Activated T-helper 17 cell treated with anti-CD3 and anti-CD28 coated beads, Interleukin-2, amount 50 U/mL, for 72 hours (primary cell): ENCODE results near the gene ACTG2. TPM values are rescaled to one million over a fixed set of nuclear protein-coding genes. Genes with fewer than 3 reads are reported as not detected.
"Not testable (repeated sequence)": the region's sequence is repeated elsewhere in the genome, so short reads cannot be mapped to it uniquely, and the experiment has no call there.

ENCODE experiments used
- ATAC-seq: fragments of 150-1000 bp; cut with Tn5 transposase; replicated peaks from 2 replicates; pipeline ENCODE4 v1.10.0; 2021; ENCODE audit warnings: mild to moderate bottlenecking, moderate library complexity
- H3K27ac Mint-ChIP-seq: one replicate; pipeline ENCODE4 v1.8.0; 2022; ENCODE audit warnings: mixed read lengths
- H3K27me3 Mint-ChIP-seq: one replicate; pipeline ENCODE4 v1.8.0; 2022; ENCODE audit warnings: mixed read lengths
- H3K36me3 Mint-ChIP-seq: one replicate; pipeline ENCODE4 v1.8.0; 2022; ENCODE audit warnings: low read depth, mild to moderate bottlenecking, mixed read lengths
- H3K4me1 Mint-ChIP-seq: one replicate; pipeline ENCODE4 v1.8.0; 2022; ENCODE audit warnings: mixed read lengths
- H3K4me3 Mint-ChIP-seq: one replicate; pipeline ENCODE4 v1.8.0; 2022; ENCODE audit warnings: mild to moderate bottlenecking, mixed read lengths
- H3K9me3 Mint-ChIP-seq: one replicate; pipeline ENCODE4 v1.8.0; 2022; ENCODE audit warnings: mixed read lengths
- total RNA-seq, 2 donors: library from RNA; stranded (reverse); gene quantifications; one replicate each; pipeline ENCODE4 v1.2.3, GENCODE V29; 2022

ACTG2 gene
- total RNA-seq, 2 donors from 2014 or later, result not detected

GRCh38 chr2:73886357-73886756, 6.5 kb upstream of the ACTG2 start:
- ATAC-seq, result peak; percentile 96
- H3K27ac Mint-ChIP-seq, result peak overlapping the region; percentile 81

DNA sequence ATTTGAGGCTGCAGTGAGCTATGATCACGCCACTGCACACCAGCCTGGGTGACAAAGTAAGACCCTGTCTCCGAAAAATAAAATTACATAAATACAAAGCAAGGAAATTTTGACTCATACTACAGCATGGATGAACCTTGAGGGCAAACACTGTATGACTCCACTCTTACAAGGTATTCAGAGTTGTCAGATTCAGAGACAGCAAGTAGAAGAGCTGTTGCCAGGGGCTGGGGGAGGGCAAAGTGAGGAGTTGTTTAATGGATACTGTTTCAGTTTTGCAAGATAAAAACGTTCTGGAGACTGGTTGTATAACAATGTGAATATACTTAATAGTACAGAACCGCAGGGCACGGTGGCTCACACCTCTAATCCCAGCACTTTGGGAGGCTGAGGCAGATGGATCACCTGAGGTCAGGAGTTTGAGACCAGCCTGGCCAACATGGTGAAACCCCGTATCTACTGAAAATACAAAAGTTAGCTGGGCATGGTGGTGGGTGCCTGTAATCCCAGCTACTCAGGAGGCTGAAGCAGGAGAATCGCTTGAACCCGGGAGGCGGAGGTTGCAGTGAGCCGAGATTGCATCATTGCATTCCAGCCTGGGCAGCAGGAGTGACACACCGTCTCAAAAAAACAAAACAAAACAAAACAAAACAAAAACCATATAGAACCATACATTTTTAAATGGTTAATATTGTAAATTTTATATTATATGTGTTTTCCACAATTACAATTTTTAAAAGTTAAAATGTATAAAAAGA, 5.0 kb upstream of the ACTG2 start:
- peak; percentile 50 for ATAC-seq
- not testable (repeated sequence) for H3K4me3 Mint-ChIP-seq, H3K36me3 Mint-ChIP-seq, H3K9me3 Mint-ChIP-seq, H3K27me3 Mint-ChIP-seq
- Mint-ChIP-seq H3K27ac (peak overlapping the region; percentile 81), H3K4me1 (peaks cover 18% of the 10 kb centered on the region)

More at GRCh38 chr2:73886357-73886756, 6.5 kb upstream of the ACTG2 start:
- Mint-ChIP-seq H3K4me1 (peaks cover 18% of the 10 kb centered on the region), H3K27me3 (peaks cover 5% of the 10 kb centered on the region), H3K4me3 (peak overlapping the region; percentile 52), H3K9me3 (no peaks in the 10 kb centered on the region), H3K36me3 (peaks cover 5% of the 10 kb centered on the region)

GRCh38 chr2:73888388-73888787, 4.4 kb upstream of the ACTG2 start:
- peaks cover 5% of the 10 kb centered on the region for H3K36me3 Mint-ChIP-seq
- no peaks in the 10 kb centered on the region for H3K9me3 Mint-ChIP-seq
- peaks cover 18% of the 10 kb centered on the region for H3K4me1 Mint-ChIP-seq
- no peak overlapping the region for H3K4me3 Mint-ChIP-seq
- ATAC-seq, result no peak
- peaks cover 3% of the 10 kb centered on the region for H3K27me3 Mint-ChIP-seq
- H3K27ac Mint-ChIP-seq, result peak overlapping the region; percentile 22

GRCh38 chr2:73889206-73889605, 3.6 kb upstream of the ACTG2 start:
- ATAC-seq, result no peak
- no peaks in the 10 kb centered on the region for H3K9me3 Mint-ChIP-seq

DNA sequence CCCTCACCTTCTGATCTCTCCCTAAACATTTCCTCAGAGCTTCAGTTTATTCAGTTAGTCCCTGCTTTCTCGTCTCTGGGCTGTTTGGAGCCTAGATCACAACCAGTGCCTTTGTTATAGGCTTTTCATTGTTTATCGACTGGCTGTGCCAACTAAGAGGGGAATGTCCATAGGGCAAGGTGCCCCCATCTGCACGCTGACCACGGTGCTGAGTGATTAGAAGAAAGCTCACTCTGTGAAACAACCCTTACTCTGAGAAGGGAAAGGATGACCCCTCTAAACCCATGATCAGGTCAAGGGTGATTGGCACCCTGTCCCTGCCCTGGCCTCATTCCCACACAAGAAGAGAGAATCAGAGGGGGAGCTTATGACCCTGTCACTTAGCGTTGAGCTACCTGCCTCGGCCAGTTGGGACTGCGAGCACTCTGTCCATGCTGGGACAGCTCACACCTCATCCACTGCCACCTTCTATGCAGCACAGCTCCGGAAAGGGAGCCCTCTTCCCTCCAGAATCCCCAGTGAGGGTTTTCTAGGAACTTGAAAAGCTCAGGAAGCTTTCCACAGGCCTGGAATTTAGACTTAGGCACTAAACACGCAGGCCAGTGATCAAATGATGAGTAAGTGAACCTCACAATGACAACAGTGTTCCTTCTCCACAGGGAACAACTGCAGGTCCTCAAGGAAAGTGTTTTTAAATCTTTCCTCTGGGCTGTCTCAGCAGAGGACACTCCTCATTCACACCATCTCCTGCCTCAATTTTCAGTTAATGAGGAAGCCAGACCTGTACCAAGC, 2.3 kb upstream of the ACTG2 start:
- H3K4me1 Mint-ChIP-seq, result peaks cover 32% of the 10 kb centered on the region
- peaks cover 5% of the 10 kb centered on the region for H3K36me3 Mint-ChIP-seq
- no peaks in the 10 kb centered on the region for H3K27me3 Mint-ChIP-seq
- no peak overlapping the region for H3K27ac Mint-ChIP-seq
- H3K9me3 Mint-ChIP-seq, result no peaks in the 10 kb centered on the region
- ATAC-seq, result no peak
- no peak overlapping the region for H3K4me3 Mint-ChIP-seq

More at GRCh38 chr2:73889206-73889605, 3.6 kb upstream of the ACTG2 start:
- no peaks in the 10 kb centered on the region for H3K27me3 Mint-ChIP-seq
- peaks cover 5% of the 10 kb centered on the region for H3K36me3 Mint-ChIP-seq
- no peak overlapping the region for H3K4me3 Mint-ChIP-seq
- peaks cover 19% of the 10 kb centered on the region for H3K4me1 Mint-ChIP-seq
- H3K27ac Mint-ChIP-seq, result no peak overlapping the region

DNA sequence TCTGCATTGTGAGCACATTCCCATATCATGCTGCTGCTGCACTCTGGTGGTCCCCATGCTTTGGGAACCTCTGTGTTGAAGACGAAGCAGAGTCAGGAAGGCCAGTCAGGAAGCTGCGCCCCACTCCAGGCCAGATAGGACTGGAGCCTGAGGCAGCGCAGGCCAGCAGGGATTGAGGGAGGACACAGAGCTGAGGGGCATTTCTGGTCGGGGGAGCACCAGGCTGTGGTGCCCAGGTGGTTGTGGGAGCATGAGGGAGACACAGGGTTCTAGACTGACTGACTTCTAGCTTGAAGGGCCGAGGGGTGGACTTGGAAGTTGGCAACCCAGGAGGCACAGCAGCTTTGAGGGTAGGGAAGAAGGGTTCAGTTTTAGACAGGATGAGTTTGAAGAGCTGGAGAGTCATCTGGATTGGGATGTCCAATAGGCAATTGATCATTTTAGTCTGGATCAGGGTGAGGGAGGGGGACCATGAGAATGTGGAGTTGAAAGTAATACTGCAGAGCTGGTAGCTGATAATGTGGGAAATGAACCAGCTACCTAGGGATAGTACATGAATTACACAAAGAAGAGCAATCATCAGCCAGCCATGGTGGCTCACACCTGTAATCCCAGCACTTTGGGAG, 1.4 kb upstream of the ACTG2 start:
- Mint-ChIP-seq H3K27ac (peak overlapping the region; percentile 47), H3K36me3 (peaks cover 3% of the 10 kb centered on the region), H3K4me3 (no peak overlapping the region), H3K27me3 (no peaks in the 10 kb centered on the region), H3K9me3 (no peaks in the 10 kb centered on the region), H3K4me1 (peaks cover 31% of the 10 kb centered on the region)
- no peak for ATAC-seq

DNA sequence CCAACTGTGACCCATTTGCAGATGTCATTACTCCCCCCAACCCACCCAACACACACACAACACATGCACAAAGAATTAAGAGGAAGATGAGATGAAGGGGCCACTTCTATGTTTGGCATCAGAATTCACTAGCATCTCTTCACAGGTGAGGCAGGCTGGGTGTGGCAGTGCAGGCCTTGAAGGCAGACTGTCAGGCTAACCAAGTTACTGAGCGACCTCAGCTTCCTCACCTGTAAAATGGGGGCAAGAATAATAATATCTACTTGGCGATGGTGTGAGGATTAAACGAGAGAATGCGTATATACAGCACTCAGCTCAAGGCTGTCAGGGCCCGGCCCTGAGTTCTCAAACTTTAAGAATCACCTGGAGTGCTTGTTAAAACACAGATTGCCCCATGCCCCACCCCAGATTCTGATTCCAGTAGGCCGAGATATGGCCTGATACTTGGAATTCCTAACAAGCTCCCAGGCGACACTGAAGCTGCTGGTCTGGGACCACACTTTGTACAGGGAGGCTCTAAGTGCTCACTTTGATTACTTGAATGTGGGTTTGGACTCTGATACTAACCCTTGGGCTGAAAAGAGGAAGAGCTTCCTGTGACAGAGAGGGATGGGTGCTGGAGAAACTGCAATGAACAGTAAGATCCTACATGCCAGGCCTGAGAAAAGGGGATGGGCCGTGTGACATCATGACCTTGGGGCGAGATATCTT, 1.1 kb downstream of the ACTG2 start:
- Mint-ChIP-seq H3K27ac (peak overlapping the region; percentile 43), H3K9me3 (no peaks in the 10 kb centered on the region)

DNA sequence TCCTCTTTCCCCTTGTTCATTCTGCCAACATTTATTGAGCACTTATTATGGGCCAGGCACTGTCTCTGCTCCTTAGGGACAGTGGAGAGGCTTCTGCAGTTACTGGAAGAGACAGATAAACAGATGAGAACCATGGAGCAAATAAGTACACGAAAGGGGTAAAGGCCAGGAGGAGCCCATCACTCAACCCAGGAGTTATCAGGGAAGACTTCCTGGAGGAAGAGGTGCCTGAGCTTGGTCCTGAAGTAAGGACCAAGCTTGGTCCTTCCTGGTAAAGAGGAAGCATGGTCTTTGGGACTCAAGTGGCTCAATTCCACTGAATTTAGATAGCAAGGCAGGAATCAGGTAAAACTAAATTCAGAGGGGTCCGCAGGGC, 1.7 kb downstream of the ACTG2 start:
- no peak for ATAC-seq
- Mint-ChIP-seq H3K9me3 (no peaks in the 10 kb centered on the region), H3K36me3 (no peaks in the 10 kb centered on the region), H3K4me3 (no peak overlapping the region), H3K27me3 (no peaks in the 10 kb centered on the region), H3K4me1 (peaks cover 21% of the 10 kb centered on the region), H3K27ac (peak overlapping the region; percentile 43)

More for the DNA sequence above, 1.1 kb downstream of the ACTG2 start:
- peaks cover 21% of the 10 kb centered on the region for H3K4me1 Mint-ChIP-seq
- H3K36me3 Mint-ChIP-seq, result no peaks in the 10 kb centered on the region
- H3K4me3 Mint-ChIP-seq, result no peak overlapping the region
- H3K27me3 Mint-ChIP-seq, result no peaks in the 10 kb centered on the region
- ATAC-seq, result no peak

DNA sequence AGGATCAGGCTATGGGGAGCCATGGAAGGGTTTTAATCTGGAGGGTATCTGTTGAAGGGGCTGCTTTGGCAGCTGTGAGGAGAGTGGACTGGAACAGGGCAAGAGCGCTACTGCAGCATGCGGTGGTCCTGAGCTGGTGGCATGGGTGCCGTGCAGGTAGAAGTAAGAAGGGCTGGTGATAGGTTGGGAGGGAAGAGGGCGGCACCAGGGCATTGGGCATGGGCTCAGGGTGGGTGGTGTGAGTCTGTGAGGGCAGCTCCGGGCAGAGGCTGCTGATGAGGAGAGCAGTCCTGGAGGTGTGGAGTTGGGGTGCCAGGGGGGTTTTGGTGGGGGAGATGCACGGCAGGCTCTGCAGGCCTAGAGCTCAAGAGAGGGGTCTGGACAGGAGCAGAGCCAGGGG, 2.1 kb downstream of the ACTG2 start:
- H3K4me3 Mint-ChIP-seq, result peak overlapping the region; percentile 54
- ATAC-seq, result no peak
- peak overlapping the region; percentile 43 for H3K27ac Mint-ChIP-seq
- no peaks in the 10 kb centered on the region for H3K36me3 Mint-ChIP-seq
- no peaks in the 10 kb centered on the region for H3K27me3 Mint-ChIP-seq
- peaks cover 21% of the 10 kb centered on the region for H3K4me1 Mint-ChIP-seq
- no peaks in the 10 kb centered on the region for H3K9me3 Mint-ChIP-seq

DNA sequence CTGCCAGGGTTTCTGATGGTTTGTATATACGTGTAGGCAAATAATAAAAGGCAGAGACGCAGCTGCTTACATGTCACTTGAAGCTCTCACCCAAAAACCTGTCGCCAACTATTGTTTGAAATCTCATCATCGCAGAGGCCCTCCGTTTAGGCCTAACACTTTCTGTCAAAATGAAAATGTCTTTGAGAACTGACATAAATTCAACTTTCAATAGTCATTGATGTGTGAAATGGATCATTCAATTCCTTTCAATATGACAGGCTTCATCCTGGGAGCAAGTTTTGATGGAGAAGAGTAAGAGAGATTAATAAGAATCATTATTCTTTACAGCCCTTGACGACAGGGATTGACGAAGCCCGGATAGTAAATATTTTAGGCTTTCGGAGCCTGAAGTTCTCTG, 2.7 kb downstream of the ACTG2 start:
- peak overlapping the region; percentile 43 for H3K27ac Mint-ChIP-seq
- peak overlapping the region; percentile 54 for H3K4me3 Mint-ChIP-seq
- no peaks in the 10 kb centered on the region for H3K9me3 Mint-ChIP-seq
- peaks cover 21% of the 10 kb centered on the region for H3K4me1 Mint-ChIP-seq
- no peaks in the 10 kb centered on the region for H3K36me3 Mint-ChIP-seq
- H3K27me3 Mint-ChIP-seq, result no peaks in the 10 kb centered on the region
- ATAC-seq, result peak; percentile 22

GRCh38 chr2:73896362-73897239, 3.8 kb downstream of the ACTG2 start:
- H3K27ac Mint-ChIP-seq, result peak overlapping the region; percentile 74
- no peaks in the 10 kb centered on the region for H3K27me3 Mint-ChIP-seq
- no peaks in the 10 kb centered on the region for H3K9me3 Mint-ChIP-seq
- peak; percentile 95 for ATAC-seq
- H3K4me3 Mint-ChIP-seq, result peak overlapping the region; percentile 54
- H3K36me3 Mint-ChIP-seq, result no peaks in the 10 kb centered on the region
- H3K4me1 Mint-ChIP-seq, result peaks cover 21% of the 10 kb centered on the region

DNA sequence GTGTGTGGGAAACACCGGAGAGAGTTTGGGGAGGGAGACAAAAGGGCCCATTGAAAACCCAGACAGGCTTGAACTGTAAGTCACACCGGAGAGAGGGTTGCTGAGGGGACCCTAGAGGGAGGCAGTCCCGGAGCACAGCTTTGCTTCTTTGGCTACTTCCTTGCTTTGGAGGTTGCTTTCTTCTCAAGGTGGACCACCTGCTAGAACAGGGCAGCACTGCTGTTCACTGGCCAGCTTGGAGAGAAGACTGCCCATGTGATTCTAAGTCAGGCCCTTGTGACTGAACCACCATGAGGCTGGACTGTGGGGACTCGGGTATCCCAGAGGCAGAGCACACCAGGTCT, 4.4 kb downstream of the ACTG2 start:
- H3K36me3 Mint-ChIP-seq, result no peaks in the 10 kb centered on the region
- H3K9me3 Mint-ChIP-seq, result no peaks in the 10 kb centered on the region
- H3K27me3 Mint-ChIP-seq, result peaks cover under 1% of the 10 kb centered on the region
- peaks cover 21% of the 10 kb centered on the region for H3K4me1 Mint-ChIP-seq
- peak overlapping the region; percentile 74 for H3K27ac Mint-ChIP-seq
- H3K4me3 Mint-ChIP-seq, result peak overlapping the region; percentile 54
- no peak for ATAC-seq

- Mint-ChIP-seq H3K27me3 (peaks cover 5% of the 10 kb centered on the region), H3K36me3 (no peaks in the 10 kb centered on the region), H3K27ac (no peak overlapping the region), H3K4me3 (no peak overlapping the region), H3K4me1 (peaks cover 21% of the 10 kb centered on the region), H3K9me3 (no peaks in the 10 kb centered on the region)
- ATAC-seq, result no peak
Observed at GRCh38 chr2:73897934-73898333, 5.1 kb downstream of the ACTG2 start.
